Left cardiac atrium (tissue), 4 donors: Measurements from ENCODE around the gene REX1BD. TPM values are rescaled to one million over a fixed set of nuclear protein-coding genes. Genes with fewer than 3 reads are reported as not detected.

ENCODE experiments used
- ATAC-seq, 2 donors: fragments of 200-7000 bp; cut with Tn5 transposase; one replicate each; pipeline ENCODE4 v1.9.1; 2020; ENCODE audit warnings: mild to moderate bottlenecking in 2 of 2, moderate library complexity in 2 of 2
- DNase-seq: peaks from one replicate; pipeline ENCODE4 v3.0.0-alpha.2; 2020
- intact Hi-C, 2 donors: fragments of 100-400 bp; cut with DNase I; formaldehyde crosslinking; loops; one replicate each; pipeline versions ENCODE4 v1.14.1 to v1.15.1; 2022 to 2023
- total RNA-seq, 2 donors: library from RNA; stranded (reverse); fragmentation: NEBNext Ultra II Directional; extraction: Animal tissue kit (Norgen Biotek cat#: 25700); gene quantifications; one replicate each; pipeline ENCODE4 v1.2.1, GENCODE V29; 2021
- donor health status: DM: no; HTN: yes; CAD: no.
- donor health status: DM: no; HTN: yes; CAD: no; lungs with severe emphysema.
- donor health status: DM: yes; HTN: yes; CAD: no.
- donor health status: Dilated cardiomyopathy.

The REX1BD gene
- total RNA-seq, 2 donors from 2014 or later = 65.3 to 76.0 TPM

DNA sequence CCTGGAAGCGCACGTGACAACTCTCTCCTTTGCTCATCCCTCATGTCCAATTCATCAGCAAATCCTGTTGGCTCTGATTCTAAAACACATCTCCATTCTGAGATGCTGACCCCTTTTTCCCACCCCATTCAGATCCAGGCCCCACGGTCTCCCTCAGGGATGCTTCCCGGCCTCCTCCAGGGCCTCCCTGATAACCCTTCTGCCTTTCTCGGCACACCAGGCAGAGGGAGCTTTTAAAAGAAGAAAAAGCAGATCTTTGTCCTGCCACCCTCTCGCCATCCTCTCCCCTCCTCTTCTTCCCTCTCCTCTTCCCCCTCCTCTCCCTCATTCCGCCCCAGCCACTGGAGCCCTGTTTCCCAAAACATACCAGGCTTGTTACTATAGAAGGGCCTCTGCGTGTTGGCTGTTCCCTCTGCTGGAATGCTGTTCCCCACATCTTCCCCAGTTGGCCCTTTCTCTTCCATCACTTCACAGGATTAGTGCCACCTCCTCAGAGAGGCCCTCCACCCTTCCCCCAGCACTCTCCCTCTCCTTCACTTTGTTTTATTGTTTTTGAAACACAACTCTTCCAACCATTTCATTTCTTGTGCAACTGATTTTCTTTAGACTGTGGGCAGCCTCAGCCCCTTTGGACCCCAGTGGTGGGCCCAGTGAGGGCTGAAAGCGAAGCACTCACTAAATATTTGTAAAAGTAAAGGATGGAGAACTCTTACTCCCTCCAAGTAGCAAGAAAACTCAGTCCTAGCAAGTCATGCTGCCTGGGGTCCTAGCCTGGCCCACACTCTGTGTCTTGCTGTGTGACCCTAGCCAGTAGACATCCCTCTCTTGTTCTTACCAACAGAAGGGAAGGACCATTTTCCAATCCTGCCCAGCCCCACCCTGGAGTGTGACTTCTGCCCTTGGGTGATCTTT lies 20.5 kb downstream of the REX1BD start:
- ATAC-seq (no peak), DNase-seq (no peak)
- intact Hi-C loops = no loop called here

DNA sequence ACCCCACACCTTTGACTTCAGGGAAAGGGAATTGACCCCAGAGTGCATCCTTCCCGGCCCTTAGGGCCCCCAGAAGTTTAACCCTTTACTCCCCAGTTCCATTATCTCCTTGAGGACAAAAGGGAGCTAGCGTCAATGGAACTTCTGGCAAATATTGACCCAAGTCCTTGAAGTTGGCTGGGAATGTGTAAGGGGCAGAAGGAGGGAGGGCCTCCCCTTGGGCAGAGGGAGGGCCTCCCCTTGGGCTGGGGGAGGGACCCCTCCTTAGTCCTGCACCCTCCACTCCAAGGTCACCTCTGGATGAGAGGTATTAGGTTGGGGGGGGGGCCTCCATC lies 21.1 kb downstream of the REX1BD start:
- intact Hi-C loops = no loop called here
- DNase-seq (no peak), ATAC-seq (no peak)

DNA sequence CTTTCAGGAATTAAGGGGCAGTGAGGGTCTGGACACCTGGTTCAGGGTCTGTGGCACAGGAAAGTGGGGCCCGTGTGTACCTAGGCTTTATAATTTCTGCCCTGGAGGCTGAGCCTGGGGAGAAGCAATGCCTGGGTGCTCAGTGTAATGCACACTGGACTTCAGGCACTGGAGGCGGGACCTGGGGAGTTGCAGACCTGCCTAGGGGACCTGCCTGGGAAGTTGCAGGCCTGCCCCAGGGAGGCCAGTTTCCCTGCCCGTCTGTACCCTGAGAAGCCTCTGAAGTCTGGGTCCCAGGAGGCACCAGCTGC lies 21.6 kb downstream of the REX1BD start:
- intact Hi-C loops = no loop called here
- DNase-seq (no peak), ATAC-seq (no peak)

DNA sequence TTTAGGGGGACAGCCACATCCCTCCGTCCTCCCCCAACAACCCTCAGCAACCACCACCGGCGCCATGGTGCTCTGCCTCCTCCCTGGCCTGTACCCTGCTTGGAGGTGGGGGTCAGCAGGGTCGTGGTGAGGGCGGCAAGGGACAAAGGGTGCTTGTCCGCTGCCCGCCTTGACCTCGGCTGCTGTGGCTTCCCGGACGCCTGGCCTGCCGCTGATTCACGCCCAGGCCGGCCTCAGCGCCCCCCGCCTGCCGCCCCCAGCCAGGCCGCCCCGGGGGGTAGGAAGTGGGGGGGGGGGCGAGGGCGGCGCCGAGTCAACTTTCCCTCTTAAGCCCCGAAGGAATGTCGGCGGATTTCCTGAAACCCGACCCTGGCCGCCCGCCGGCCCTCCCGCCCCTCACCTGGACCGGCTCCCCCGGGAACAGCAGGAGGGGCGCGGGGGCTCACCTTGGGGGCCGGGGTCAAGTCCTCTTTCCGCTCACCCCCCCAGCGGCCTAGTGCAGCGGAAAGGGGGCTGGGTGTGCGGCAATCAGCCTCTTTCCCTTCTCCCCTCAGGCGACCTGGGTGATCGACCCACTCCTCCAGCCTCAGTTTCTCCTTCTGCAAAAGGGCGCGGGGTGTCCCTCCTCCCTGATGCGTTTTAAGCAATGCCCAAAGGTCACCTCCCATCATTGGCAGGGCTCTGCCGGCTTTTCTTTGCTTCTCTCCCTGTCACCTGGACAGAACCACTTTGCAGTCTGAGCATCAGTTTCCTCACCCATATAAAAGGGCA lies 22.1 kb downstream of the REX1BD start:
- intact Hi-C loops = no loop called here
- no peak for DNase-seq
- no peak for ATAC-seq

DNA sequence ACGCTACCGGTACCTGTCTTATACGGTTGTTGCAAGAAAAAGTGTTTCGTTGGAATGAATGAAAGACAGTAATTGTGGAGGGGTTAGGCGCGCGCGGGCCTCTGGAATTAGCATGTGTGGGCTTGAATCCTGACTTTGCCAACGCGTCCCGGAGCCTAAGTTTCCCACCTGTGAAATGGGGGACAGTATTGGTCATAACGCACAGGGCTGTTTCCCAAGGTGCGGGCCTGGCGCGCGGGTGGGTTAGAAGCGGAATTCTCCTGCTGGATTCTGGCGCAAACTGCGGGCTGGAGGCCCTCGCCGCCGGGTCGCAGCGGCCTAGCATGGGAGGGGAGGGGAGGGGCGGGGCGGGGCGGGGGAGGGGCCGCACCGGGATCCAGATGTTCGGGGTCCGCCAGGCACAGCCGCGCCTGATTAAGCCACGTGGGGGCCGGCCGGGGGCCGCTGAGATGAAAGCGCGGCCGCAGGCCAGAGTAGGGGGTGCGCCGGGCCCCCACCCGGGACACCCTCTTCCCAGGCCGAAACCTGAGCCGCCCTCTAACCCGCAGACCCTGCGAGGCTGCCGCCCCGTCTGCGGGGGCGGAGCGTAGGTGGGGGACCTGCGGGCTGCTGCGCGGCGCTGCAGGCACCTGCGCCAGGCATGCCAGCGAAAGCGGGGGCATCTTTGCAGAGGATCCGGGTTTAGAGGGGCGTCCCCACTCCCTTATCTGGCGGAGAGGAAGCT lies 22.9 kb downstream of the REX1BD start:
- no peak for DNase-seq
- ATAC-seq = no peak
- intact Hi-C loops = no loop called here

DNA sequence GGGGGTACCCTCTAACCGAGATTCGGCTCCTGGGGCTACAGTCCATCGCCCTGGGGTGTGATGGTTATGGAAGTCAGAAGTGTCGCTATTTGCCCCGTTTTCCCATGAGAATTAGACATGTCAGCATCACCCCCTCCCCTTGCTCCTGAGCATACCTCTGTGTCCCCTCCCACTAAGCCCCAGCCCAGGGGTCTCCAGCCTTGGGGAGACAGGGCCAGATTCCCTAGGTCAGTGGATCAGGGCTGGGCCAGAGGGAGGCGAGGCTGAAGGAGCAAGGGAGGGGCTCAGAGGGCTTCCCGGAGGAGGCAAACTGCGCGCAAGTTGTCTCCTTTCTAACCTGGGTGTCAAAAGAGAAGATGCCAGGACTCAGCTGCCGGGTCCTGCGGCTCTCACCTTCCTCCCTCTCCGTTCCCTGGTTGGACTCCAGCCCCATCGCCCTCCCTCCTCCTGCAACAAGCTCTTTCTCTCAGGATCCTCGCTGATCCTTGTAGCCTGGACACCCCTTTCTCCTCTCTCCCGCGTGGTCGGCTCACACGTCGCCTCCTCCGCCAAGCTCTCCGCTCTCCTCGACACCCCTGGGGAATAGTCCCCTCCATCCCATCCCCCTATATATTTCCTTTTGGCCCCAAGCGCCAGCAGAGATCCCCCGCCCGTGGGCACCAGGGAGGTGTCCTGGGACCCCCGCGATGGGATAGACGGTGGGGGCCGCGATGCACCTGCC lies 23.6 kb downstream of the REX1BD start:
- DNase-seq (no peak), ATAC-seq (no peak)
- intact Hi-C loops = no loop called here

DNA sequence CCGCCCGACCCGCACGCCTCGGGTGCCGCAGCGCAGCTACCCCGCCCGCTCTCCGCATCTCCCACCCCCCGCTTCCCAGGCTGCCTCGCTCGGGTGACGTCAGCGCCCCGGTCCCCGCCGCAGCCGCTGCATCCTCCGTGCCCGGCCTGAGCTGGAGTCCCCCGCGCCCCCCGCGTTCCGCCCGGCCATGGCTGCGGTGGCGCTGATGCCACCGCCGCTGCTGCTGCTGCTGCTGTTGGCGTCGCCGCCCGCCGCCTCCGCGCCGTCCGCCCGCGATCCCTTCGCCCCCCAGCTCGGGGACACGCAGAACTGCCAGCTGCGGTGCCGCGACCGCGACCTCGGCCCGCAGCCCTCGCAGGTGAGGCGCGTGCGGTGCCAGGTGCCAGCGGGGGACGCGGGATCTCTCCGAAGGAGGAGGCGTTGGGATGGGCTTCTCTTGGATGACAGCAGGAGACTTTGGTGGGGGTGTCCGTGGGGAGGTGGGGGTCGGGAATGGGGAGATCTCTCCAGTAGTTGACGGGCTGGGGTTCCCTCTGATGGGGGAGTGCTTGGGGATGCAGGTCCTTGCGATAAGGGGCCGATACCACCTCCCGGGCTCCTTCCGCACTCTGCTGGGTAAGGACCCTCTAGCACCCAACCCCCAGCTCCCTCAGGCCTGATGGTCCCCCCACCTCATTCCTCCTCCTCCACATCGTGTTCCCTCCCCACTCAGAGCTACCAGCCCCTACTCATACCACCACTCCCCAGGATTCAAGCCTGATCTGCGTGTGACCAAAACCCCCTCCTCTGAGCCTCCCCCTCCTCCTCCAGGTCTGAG lies 24.4 kb downstream of the REX1BD start, which contains the start of gene TMEM59L:
TMEM59L (plus strand) TSS at position 99 of the 817 bp plus-strand sequence; CDS start at position 188, 89 bp downstream.
- intact Hi-C loops = no loop called here
- peak; percentile 55 to 60 for ATAC-seq
- no peak for DNase-seq

DNA sequence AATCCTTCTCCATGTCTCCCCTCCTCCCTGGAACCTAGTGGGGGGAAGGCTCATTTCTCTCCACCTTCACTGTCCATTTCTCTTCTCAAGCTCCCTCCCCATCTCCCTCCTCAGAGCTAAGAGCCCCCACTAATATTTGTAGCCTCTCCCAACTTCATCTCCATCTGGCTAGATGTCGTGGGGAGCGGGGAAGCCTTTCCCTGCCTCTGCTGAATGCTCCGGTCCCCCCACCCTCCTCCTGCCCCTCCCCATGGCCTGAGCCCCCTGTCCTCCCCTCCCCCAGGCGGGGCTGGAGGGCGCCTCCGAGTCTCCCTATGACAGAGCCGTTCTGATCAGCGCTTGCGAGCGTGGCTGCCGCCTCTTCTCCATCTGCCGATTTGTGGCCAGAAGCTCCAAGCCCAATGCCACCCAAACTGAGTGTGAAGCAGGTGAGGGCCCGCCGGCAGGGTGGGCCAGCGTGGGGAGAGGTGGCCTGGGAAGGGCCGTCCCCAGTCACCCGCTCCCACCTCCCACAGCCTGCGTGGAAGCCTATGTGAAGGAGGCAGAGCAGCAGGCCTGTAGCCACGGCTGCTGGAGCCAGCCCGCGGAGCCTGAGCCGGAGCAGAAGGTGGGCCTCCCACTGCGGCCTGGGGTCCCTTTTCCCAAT lies 25.1 kb downstream of the REX1BD start:
- intact Hi-C loops = no loop called here

DNA sequence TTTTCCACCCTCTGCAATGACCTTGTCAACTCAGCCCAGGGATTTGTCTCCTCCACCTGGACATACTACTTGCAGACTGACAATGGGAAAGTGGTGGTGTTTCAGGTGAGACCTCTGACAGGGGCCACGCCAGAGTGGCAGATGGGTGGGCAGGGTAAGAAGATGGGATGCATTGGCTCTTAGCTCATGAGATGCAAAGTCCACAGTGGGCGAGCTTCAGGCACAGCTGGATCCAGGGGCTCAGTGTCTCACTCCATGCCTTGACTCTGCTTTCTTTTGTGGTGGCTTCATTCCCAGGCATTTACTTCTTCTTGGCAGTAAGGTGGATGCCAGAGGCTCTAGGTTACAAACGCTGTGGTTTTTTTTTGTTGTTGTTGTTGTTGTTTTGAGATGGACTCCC lies 27.4 kb downstream of the REX1BD start:
- DNase-seq (no peak), ATAC-seq (no peak)
- intact Hi-C loops = no loop called here

More for the DNA sequence above, 25.1 kb downstream of the REX1BD start:
- no peak for ATAC-seq
- DNase-seq = no peak

DNA sequence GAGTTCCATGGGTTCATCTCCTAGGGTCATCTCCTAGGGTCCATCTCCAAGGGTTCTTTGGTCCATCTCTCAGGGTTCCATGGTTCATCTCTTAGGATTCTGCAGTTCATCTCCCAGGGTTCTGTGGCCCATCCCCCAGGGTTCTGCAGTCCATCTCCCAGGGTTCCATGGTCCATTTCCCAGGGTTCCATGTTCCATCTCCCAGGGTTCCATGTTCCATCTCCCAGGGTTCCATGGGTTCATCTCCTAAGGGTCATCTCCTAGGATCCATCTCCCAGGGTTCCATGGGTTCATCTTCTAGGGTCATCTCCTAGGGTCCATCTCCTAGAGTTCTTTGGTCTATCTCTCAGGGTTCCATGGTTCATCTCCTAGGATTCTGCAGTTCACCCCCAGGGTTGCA lies 29.0 kb downstream of the REX1BD start:
- ATAC-seq = no peak
- no peak for DNase-seq
- intact Hi-C loops = no loop called here

DNA sequence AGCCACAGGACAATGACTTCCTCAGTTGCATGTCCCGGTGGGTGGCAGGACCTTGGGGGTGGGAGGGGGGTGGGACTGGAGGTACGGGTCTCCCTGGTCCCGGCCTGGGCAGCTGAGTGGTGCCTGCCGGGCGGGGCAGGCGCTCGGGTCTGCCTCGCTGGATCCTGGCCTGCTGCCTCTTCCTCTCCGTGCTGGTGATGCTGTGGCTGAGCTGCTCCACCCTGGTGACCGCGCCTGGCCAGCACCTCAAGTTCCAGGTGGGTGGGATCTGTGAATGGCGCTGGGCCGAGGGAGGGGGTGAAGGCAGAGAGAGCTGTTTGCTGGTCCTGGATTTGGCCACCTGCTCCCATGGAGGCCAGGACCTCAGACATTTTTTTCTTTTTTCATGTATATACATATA lies 29.6 kb downstream of the REX1BD start:
- no peak for ATAC-seq

DNA sequence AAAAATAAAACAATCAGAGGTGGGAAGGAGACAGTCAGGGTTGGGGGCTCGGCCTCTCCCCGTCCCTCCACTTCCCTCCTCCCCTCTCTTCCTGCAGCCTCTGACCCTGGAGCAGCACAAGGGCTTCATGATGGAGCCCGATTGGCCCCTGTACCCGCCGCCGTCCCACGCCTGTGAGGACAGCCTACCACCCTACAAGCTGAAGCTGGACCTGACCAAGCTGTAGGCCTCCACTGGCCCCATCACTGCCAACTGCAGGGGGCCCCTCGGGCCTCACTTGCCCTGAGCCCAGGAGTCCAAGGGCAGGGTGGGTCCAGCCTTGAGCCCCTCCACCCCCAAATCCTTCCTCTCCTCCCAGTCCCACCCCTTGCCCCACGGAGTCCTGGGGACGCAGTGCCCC lies 31.7 kb downstream of the REX1BD start:
- DNase-seq (no peak), ATAC-seq (no peak)
- intact Hi-C loops = no loop called here

More for the DNA sequence above, 29.6 kb downstream of the REX1BD start:
- no peak for DNase-seq
- intact Hi-C loops = no loop called here

DNA sequence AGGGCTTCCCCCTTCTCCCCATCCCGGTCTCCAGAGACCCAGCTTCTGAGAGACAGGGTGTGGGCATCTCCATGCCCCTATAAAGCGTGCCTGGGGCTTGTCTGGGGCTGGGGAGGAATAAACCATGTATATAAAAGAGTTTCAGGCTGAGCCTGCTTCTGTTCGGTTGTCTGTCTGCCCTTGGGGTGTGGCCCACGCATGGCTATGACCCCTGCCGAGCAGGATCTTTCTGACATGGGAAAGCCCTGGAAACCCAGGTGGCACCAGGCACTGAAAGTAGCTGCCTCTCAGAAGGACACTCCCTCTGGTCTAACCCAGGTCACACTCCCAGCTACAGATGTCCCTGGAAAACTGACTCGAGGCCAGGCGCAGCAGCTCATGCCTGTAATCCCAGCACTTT lies 32.3 kb downstream of the REX1BD start:
- ATAC-seq (no peak), DNase-seq (no peak)
- intact Hi-C loops = no loop called here

DNA sequence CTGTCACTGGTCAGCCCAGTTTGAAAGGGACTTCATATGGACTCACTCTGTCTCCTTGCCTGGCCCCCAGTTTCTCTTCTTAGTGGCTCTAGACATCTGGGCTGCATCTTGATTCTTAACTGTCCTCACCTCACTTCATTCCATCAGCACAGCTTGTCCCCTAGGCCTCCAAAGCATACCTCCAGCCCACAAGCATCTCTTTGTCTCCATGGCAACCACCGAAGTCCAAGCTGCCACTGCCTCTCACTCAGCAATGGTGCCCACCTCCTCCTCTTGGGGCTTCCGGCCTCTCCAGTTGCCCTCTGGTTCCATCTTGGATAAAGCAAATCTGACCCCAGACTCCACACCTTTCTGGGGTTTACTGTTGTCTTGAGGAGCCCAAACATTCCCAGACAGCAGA lies 38.3 kb downstream of the REX1BD start:
- DNase-seq = no peak
- intact Hi-C loops = no loop called here
- ATAC-seq = no peak

DNA sequence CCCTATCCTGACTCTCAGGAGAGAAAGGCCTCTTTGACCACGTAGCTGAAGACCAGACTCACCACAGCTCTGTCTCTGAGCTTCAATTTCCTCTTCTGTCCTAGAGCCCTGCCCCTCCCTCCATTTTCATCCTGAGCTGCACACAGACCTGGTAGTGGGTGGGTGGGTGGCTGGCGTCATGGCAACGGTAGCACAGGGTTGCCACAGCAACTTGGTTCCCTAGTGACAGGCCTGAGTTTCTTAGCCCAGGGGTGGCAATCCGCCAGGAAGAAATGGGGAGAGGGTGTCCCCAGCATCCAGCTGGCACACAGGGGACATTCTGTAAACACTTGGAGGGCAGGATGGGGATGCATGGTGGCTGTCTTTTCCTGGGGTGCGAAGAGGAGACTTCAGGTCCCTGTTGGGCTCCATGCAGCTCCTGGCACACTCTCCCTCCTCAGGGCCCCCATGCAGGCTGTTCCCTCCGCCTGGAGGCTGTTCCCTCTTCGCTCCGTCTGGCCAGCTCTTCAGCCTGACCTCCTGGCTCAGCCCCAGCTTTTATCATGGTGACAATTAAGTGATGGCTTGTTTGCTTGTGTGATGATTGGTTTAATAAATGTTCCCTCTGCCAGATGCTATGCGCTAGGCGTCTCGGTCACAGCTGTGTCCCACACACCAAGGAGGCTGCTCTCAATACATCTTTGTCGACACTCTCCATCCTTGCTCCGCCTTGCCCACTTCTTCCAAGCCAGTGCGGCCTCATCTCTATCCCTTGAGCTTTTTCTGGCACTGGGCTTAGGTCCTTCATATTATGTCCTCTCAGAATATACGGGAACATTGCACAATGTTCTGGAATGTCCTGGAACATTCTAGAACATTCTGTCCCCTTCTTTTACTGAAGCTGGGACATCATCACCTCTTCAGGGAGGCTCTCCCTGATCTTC lies 40.8 kb downstream of the REX1BD start:
- ATAC-seq (peak; percentile 75 to 84), DNase-seq (peak; percentile 73)
- intact Hi-C loops = no loop called here

DNA sequence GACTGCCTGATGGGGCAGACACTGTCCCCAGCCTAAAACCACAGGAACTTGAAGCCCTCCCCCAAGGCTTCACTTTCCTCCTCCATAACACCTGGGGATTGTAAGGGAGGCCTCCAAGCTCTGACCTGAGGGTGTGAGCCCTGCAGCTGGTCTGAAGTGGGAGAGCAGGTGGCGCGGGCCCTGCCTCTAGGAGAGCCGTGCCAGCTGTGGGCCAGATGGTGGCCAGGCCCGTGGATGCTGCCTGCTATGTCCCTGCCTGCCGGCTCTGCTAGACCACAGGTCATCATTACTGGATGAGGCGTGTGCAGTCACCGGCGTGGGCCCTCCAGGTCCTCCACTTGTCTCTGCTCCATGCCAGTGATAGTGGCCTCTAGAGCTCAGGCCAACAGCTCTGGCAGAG lies 44.7 kb downstream of the REX1BD start:
- no peak for DNase-seq
- intact Hi-C loops = no loop called here
- ATAC-seq = no peak
